GM19467 (cell line): Measurements from ENCODE around the gene SAFB2.

Experiments
- ATAC-seq: cut with Tn5 transposase; IDR thresholded peaks from one replicate; pipeline ENCODE4 v1.9.1; 2021; ENCODE audit warnings: mild to moderate bottlenecking, moderate library complexity; ENCODE audit not compliant: unreplicated experiment

SAFB2 gene

DNA sequence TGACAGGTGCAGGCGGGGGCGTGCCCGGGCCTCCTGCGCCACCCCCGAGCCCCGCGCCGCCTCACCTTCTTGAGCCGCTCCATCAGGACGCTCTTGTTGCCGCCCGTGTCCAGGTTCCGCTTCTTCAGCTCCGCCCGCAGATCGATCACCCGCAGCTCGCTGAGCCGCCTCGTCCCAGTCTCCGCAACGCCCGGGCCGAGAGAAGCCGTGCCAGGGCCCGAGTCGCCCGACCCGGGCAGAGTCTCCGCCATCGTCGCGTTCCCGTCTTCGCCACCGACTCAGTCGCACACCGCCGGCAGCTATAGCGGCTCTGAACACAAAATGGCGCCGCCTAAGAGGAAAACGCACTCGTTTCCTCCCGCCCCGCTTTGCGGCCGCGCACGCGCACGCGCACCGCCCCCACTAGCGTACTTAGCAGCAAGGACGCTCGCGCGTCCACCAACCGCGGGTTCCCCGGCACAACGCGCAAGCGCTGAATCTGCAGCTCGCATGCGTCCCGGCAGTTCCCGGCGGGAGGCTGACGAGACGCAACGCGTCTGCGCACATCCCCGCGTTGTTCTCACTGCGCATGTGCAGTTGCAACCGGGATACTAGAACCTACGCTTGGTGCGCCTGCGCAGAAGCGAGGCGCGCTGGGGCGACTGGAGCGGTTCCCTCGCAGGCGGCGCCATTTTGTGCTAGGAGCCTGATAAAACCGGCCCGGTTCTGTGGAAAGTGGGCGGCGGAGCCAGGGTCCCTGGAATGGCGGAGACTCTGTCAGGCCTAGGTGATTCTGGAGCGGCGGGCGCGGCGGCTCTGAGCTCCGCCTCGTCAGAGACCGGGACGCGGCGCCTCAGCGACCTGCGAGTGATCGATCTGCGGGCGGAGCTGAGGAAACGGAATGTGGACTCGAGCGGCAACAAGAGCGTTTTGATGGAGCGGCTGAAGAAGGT, at the start of gene SAFB2, which contains the start of gene SAFB:
Gene SAFB2, minus strand, starts transcription at position 312 of the 932 bp plus-strand sequence. Its CDS starts 61 bp downstream, at position 251.
Gene SAFB, plus strand, starts transcription at position 619 of the 932 bp plus-strand sequence. Its CDS starts 123 bp downstream, at position 742.
- peak; percentile 85 for ATAC-seq

GRCh38 chr19:5671600-5671999, 49.0 kb upstream of the SAFB2 start:
- no peak for ATAC-seq

GRCh38 chr19:5669212-5669611, 46.6 kb upstream of the SAFB2 start:
- ATAC-seq, result no peak

DNA sequence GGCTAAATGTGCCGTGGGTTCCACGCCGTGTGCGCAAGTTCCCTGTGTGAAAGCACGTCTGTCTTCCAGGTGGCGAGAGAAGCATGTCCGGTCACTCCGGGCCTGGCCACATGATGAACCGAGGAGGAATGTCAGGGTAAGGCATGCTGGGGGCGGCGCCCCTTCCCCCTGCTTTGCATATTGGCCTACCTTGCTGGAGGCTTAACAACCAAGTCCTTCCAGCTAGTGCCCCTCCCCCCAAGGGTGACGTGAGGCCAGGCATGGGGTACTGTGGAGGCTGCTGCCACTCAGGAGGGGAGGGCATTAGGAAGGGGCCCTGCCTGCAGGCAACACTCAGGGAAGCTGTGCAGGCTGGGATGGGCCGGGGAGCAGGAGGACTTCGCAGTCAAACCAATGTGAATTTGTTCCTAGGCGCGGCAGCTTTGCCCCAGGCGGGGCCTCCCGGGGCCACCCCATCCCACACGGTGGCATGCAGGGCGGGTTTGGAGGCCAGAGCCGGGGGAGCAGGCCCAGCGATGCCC, 45.2 kb upstream of the SAFB2 start:
- no peak for ATAC-seq

- ATAC-seq, result no peak
Observed at GRCh38 chr19:5666921-5667610, 44.5 kb upstream of the SAFB2 start.

GRCh38 chr19:5665781-5666513, 43.4 kb upstream of the SAFB2 start:
- ATAC-seq, result no peak

DNA sequence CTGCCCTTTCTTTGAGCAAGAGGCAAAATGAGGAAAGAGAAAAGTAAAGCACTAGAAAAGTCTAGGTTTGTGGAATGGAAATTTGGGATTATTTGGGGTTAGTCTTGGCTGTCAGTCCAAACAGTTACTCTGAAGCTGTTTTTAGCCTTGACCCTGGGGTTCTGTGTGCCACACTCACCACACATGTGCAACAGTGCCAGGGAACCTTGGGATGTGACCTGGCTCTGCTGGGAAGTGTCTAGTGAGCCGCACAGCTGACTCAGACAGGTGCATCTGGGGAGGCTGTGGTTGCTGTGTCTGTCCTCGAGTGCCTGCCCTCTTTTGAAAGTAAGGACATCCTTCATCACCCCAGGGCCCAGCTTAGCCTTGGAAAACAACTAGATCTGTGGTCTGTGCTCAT, 41.9 kb upstream of the SAFB2 start:
- ATAC-seq, result no peak

- ATAC-seq, result no peak
Observed at GRCh38 chr19:5663904-5664303, 41.3 kb upstream of the SAFB2 start.

GRCh38 chr19:5661483-5661882, 38.9 kb upstream of the SAFB2 start:
- ATAC-seq, result no peak

DNA sequence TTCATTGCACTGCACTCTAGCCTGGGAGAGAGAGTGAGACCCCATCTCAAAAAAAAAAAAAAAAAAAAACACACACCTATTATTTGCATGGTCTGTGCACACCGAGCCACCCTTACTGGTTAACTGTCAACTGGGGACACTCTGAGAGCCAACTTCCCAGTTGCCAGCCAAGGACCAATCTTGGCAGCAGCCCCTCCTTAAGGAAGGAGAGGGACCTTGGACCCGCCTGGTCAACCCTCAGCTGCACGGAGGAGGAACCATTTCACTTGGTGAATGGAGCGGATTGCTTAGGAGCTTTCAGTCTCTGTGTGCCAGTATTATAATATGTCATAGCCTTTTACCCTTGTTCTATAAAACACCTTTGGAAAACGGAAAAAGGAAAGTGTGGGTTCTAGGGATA, 32.8 kb upstream of the SAFB2 start:
- no peak for ATAC-seq

DNA sequence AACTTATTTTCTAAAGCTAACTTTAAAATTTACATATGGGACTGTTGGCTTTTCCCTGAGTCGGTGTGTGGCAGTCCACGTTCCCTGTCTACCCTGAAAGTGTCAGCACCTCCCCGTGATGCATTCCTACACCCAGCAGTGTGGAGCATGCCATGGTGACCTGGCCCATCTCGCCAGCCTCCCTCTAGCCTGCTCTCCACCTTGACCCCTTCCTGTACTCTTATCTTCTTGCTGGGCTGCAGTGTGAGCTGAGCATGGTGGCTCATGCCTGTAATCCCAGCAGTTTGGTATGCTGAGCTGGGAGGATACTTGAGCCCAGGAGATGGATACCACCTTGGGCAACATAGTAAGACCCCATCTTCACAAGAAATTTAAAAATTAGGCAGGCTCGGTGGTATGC, 32.4 kb upstream of the SAFB2 start:
- ATAC-seq, result no peak

GRCh38 chr19:5652261-5652660, 29.7 kb upstream of the SAFB2 start:
- ATAC-seq, result no peak

GRCh38 chr19:5651361-5651760, 28.8 kb upstream of the SAFB2 start:
- ATAC-seq, result no peak

DNA sequence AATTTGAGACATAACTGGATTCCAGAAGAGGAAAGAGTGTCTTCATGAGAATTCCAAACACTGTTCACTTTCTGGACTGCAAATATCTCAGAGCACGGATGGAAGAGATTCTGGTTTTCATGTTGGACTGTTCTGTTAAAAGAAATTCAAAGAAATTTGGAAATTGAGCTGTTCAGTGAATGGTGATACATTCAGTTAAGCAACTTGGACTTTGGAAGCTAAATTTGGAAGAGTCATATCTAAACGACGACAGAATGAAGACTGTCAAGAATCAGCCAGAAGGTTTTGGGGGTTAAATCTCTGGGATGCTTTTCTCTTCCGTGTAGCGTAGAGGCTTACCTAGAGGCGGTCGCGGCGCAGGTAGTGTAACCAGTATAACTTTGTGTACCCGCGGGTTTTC, 25.9 kb upstream of the SAFB2 start:
- no peak for ATAC-seq

DNA sequence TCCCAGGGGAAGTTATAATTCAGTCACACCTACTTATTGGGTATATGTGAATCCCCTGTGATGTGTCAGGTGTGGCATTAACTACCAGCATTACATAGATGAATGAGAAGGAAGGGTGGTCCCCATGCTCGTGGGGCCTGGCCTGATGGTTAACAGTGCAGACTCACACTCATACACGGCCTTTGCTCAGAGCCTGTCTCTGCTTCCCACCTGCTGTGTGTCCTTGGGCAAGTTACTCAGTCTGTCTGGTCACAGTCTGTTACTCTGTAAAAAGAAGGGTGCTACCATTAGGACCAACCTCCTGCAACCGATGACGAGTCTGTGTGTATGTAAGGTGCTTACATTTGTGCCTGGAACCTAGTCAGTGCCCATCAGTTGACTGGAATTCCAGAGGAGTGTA, 24.1 kb upstream of the SAFB2 start:
- no peak for ATAC-seq

- no peak for ATAC-seq
Observed at GRCh38 chr19:5645409-5645808, 22.8 kb upstream of the SAFB2 start.

DNA sequence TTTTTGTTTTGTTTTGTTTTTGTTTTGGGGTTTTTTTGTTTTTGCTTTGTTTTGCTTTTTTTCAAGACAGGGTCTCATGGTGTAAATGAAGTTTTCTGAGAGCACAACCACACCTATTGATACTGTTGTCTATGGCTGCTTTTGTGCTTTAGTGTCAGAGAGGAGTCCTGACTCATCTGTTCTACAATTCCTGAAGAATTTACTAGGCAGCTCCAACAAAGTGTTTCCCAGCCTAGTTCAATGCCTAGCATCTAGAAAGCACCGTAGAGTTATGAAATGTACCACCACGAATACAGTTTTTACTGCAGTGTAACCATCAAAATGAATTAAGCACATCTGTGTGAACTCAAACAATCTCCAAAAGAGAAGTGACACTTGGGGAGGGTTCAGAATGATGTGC, 21.5 kb upstream of the SAFB2 start:
- no peak for ATAC-seq

DNA sequence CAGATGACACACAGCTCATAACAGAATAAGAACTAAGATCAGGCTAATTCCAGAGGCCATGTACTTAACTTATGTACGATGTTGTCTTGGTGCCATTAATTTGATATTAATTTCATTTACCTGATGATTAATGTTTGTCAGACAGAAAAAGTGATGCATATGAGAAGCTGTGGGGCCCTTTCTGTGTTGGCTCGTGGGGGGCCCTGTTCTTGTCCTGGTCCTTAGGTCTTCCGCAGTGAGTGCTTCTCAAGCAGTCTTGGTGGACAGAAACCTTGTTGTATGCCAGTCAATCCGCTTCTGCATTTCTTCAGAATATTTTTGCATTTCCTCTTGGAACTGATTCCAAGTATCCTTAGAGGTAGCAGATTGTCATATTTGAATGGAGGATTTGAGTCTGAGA, 20.5 kb upstream of the SAFB2 start:
- no peak for ATAC-seq

DNA sequence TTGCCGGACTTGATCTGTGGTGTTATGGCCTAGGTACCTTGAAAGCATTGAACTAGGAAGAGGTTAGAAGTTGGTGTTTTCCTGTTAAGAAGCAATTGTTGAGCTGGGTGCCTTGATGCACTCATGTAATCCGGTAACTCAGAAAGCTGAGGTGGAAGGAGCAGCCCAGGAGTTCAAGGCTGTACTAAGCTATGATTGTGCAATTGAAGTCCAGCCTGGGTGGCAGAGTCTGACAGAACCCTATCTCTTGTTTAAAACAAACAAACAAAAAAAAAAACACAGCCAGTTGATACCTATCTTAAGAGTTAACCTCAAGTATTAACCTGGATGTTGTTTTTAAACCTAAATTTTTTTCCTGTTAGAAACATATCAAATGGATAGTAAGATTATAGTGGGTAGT, 19.6 kb upstream of the SAFB2 start:
- ATAC-seq, result no peak

GRCh38 chr19:5641171-5641570, 18.6 kb upstream of the SAFB2 start:
- no peak for ATAC-seq

DNA sequence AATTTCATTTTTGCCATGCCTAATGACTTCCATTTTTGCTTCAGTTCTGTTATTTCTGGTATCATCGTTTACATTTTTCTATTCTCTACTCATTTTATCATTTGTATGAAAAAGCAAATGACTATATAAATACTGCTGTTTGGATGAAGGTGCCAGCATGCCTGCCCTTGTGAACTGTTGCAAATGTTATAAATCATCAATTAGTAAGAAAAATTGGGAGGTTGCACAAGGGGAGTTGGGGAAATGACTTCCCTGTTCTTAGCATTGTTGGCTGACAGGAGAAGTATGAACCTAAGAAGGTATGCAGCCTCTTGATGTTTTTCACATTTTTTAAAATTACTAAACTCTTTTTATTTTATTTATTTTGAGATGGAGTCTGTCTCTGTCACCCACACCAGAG, 15.4 kb upstream of the SAFB2 start:
- ATAC-seq, result no peak
